Measurements from ENCODE around the gene SHISAL1. TPM values are rescaled to one million over a fixed set of nuclear protein-coding genes. Genes with fewer than 3 reads are reported as not detected.

SHISAL1 gene
- total RNA-seq, 1 donor from 2014 or later = 0.71 TPM

GRCh38 chr22:44317886-44318637, 5.3 kb upstream of the SHISAL1 start:
- Histone ChIP-seq H3K4me3 (ENCODE audit: low read depth, low read length) (no peak overlapping the region), H3K27me3 (ENCODE audit: control insufficient read depth, insufficient read depth, low read length) (peaks cover 16% of the 10 kb centered on the region), H3K36me3 (ENCODE audit: control insufficient read depth, insufficient read depth, low read length) (no peaks in the 10 kb centered on the region)
- no peak for DNase-seq (ENCODE audit: low read depth)
- no peak for TF ChIP-seq CTCF (IDR thresholded peaks at IDR 0.05; ENCODE audit: insufficient read depth, low read length, poor library complexity, severe bottlenecking)

- no peak for DNase-seq (ENCODE audit: low read depth)
- Histone ChIP-seq H3K4me3 (ENCODE audit: low read depth, low read length) (no peak overlapping the region), H3K27me3 (ENCODE audit: control insufficient read depth, insufficient read depth, low read length) (peaks cover 12% of the 10 kb centered on the region), H3K36me3 (ENCODE audit: control insufficient read depth, insufficient read depth, low read length) (no peaks in the 10 kb centered on the region)
- no peak for TF ChIP-seq CTCF (IDR thresholded peaks at IDR 0.05; ENCODE audit: insufficient read depth, low read length, poor library complexity, severe bottlenecking)
Measured at GRCh38 chr22:44317123-44317444, 4.3 kb upstream of the SHISAL1 start.

GRCh38 chr22:44316393-44317122, 3.8 kb upstream of the SHISAL1 start:
- H3K36me3 ChIP-seq (ENCODE audit: control insufficient read depth, insufficient read depth, low read length) = no peaks in the 10 kb centered on the region
- peaks cover 11% of the 10 kb centered on the region for H3K27me3 ChIP-seq (ENCODE audit: control insufficient read depth, insufficient read depth, low read length)
- H3K4me3 ChIP-seq (ENCODE audit: low read depth, low read length) = no peak overlapping the region
- no peak for DNase-seq (ENCODE audit: low read depth)
- no peak for TF ChIP-seq CTCF (IDR thresholded peaks at IDR 0.05; ENCODE audit: insufficient read depth, low read length, poor library complexity, severe bottlenecking)

GRCh38 chr22:44314425-44315067, 1.8 kb upstream of the SHISAL1 start:
- Histone ChIP-seq H3K36me3 (ENCODE audit: control insufficient read depth, insufficient read depth, low read length) (no peaks in the 10 kb centered on the region), H3K27me3 (ENCODE audit: control insufficient read depth, insufficient read depth, low read length) (peaks cover 6% of the 10 kb centered on the region), H3K4me3 (ENCODE audit: low read depth, low read length) (no peak overlapping the region)
- no peak for TF ChIP-seq CTCF (IDR thresholded peaks at IDR 0.05; ENCODE audit: insufficient read depth, low read length, poor library complexity, severe bottlenecking)
- no peak for DNase-seq (ENCODE audit: low read depth)

- Histone ChIP-seq H3K36me3 (ENCODE audit: control insufficient read depth, insufficient read depth, low read length) (no peaks in the 10 kb centered on the region), H3K27me3 (ENCODE audit: control insufficient read depth, insufficient read depth, low read length) (peaks cover 6% of the 10 kb centered on the region), H3K4me3 (ENCODE audit: low read depth, low read length) (no peak overlapping the region)
- no peak for DNase-seq (ENCODE audit: low read depth)
- no peak for TF ChIP-seq CTCF (IDR thresholded peaks at IDR 0.05; ENCODE audit: insufficient read depth, low read length, poor library complexity, severe bottlenecking)
Measured at GRCh38 chr22:44313385-44314006, 745 bp upstream of the SHISAL1 start.

Data from kidney epithelial cell (primary cell).